K562 (cell line): ENCODE measurements around the gene ELF2. TPM values are rescaled to one million over a fixed set of nuclear protein-coding genes. Genes with fewer than 3 reads are reported as not detected.
A peak's percentile ranks its signal among the peaks of the same experiment; 100 is the strongest.

Source experiments
- ATAC-seq: fragments of 200-7000 bp; cut with Tn5 transposase; 3 replicates; pipeline ENCODE4 v1.9.1; 2020; ENCODE audit warnings: moderate library complexity
- BruUV-seq: library from RNA; stranded (reverse); fragments of 400-500 nt; replicated peaks from 2 replicates; lab custom pipeline; 2021; lab: Mats Ljungman, UMichigan
- CTCF ChIA-PET: fragments of 300-600 bp; formaldehyde crosslinking; extraction: SDS; loops from one replicate; lab custom pipeline; 2021; ENCODE audit warnings: low intra/inter-chr PET ratio; lab: Yijun Ruan, JAX
- POLR2A ChIA-PET: fragments of 300-600, 350-650 bp; sonication (Branson Sonifier 250); formaldehyde crosslinking; extraction: SDS; loops from one replicate; lab custom pipeline; 2021; ENCODE audit warnings: antibody characterized with exemption, inconsistent platforms; lab: Yijun Ruan, JAX
- DNase-seq, 4 experiments: peaks; one replicate each; pipeline versions ENCODE4 v3.0.0 to v3.0.0-alpha.2; 2011 to 2018; ENCODE audit warnings: low spot score in 3 of 4, mixed read lengths in 3 of 4; ENCODE audit errors: extremely low read depth in 1 of 4
- FAIRE-seq: peaks from 2 replicates; lab custom pipeline; 2011; peaks lifted over from hg19 to GRCh38; lab: Jason Lieb, UNC
- H2AFZ ChIP-seq: 2 replicates; pipeline ENCODE4 v1.6.0; 2011; ENCODE audit warnings: low read depth, low read length, control low read depth, inconsistent platforms
- H3K27ac ChIP-seq: fragments of 200-600 bp; 3 replicates; pipeline ENCODE4 v1.8.0; 2011; ENCODE audit warnings: low read depth, mild to moderate bottlenecking, control low read depth, inconsistent platforms, low read length, moderate library complexity, mixed read lengths; ENCODE audit errors: extremely low read depth
- H3K27me3 ChIP-seq, 2 experiments: fragments of 300-600 bp in 1 of 2; 2 replicates in 1 of 2; 3 replicates in 1 of 2; pipeline versions ENCODE4 v1.6.0 to v1.8.0; 2011; ENCODE audit warnings: inconsistent platforms in 2 of 2, low read length in 2 of 2, mild to moderate bottlenecking in 1 of 2, mixed read lengths in 1 of 2, moderate library complexity in 1 of 2; ENCODE audit not compliant: control insufficient read depth in 2 of 2, insufficient read depth in 2 of 2
- H3K36me3 ChIP-seq: fragments of 300-600 bp; 3 replicates; pipeline ENCODE4 v1.8.0; 2011; ENCODE audit warnings: mild to moderate bottlenecking, low read length, inconsistent platforms; ENCODE audit not compliant: control insufficient read depth, insufficient read depth
- H3K4me1 ChIP-seq, 2 experiments: fragments of 200-600 bp in 1 of 2; replicated peaks in 1 of 2; 2 replicates in 1 of 2; 3 replicates in 1 of 2; pipeline versions ENCODE4 v1.5.1 to v1.8.0; 2011; ENCODE audit warnings: inconsistent platforms in 2 of 2, low read length in 2 of 2, mild to moderate bottlenecking in 1 of 2, mixed read lengths in 1 of 2, moderate library complexity in 1 of 2; ENCODE audit not compliant: control insufficient read depth in 2 of 2, insufficient read depth in 2 of 2
- H3K4me2 ChIP-seq: 2 replicates; pipeline ENCODE4 v1.6.1; 2011; ENCODE audit warnings: low read length, control low read depth, inconsistent platforms, mixed read lengths; ENCODE audit not compliant: insufficient read depth
- H3K4me3 ChIP-seq: fragments of 200-600 bp; sonication (generic), shearing (Covaris generic); 2 replicates; pipeline ENCODE4 v1.5.1; 2016; ENCODE audit warnings: control low read depth, inconsistent platforms
- H3K79me2 ChIP-seq: fragments of 200-600 bp; 3 replicates; pipeline ENCODE4 v1.8.0; 2011; ENCODE audit warnings: low read length, inconsistent platforms; ENCODE audit not compliant: control insufficient read depth, insufficient read depth
- H3K9ac ChIP-seq, 2 experiments: 2 replicates each; pipeline versions ENCODE4 v1.6.0 to v1.6.1; 2011; ENCODE audit warnings: low read depth in 2 of 2, low read length in 2 of 2, control low read depth in 1 of 2, inconsistent platforms in 1 of 2, mild to moderate bottlenecking in 1 of 2, mixed read lengths in 1 of 2; ENCODE audit not compliant: insufficient read depth in 1 of 2
- H3K9me1 ChIP-seq: one replicate; pipeline ENCODE4 v1.6.0; 2011; ENCODE audit warnings: inconsistent platforms, mild to moderate bottlenecking, low read length, moderate library complexity; ENCODE audit not compliant: control insufficient read depth, insufficient read depth
- H3K9me3 ChIP-seq: replicated peaks from 2 replicates; pipeline ENCODE4 v1.5.1; 2011; ENCODE audit warnings: low read depth, low read length, inconsistent platforms; ENCODE audit not compliant: control insufficient read depth, insufficient read depth
- H4K20me1 ChIP-seq: replicated peaks from 2 replicates; pipeline ENCODE4 v1.6.1; 2011; ENCODE audit warnings: low read length, inconsistent platforms, mixed read lengths; ENCODE audit not compliant: control insufficient read depth, insufficient read depth
- BRD4 ChIP-seq: fragments of 200-600 bp; sonication (generic); IDR thresholded peaks from 2 replicates; pipeline ENCODE4 v1.6.1; 2017; ENCODE audit warnings: inconsistent platforms
- RBM25 ChIP-seq: fragments of 200-400 bp; formaldehyde crosslinking; IDR thresholded peaks from 2 replicates; pipeline ENCODE4 v1.6.1; 2018; ENCODE audit warnings: low read length, low read depth, moderate library complexity; ENCODE audit not compliant: severe bottlenecking
- TCF7 ChIP-seq: sonication (generic); IDR thresholded peaks from 2 replicates; pipeline ENCODE4 v1.6.1; 2016; ENCODE audit warnings: antibody characterized with exemption, borderline replicate concordance
- ZBTB26 ChIP-seq: fragments of 450-650 bp; formaldehyde crosslinking; IDR thresholded peaks from 2 replicates; pipeline ENCODE4 v1.4.0; 2022; ENCODE audit warnings: missing genetic modification characterization
- ZNF121 ChIP-seq: sonication (generic); formaldehyde crosslinking; conservative IDR thresholded peaks from 2 replicates; pipeline ENCODE4 v1.8.0; 2022; ENCODE audit warnings: missing genetic modification reagents
- WGBS: fragments of 100-300 bp; shearing (Covaris generic); methylation state at CpG from one replicate; pipeline ENCODE4 v1.1.6; 2016; ENCODE audit warnings: low coverage, mixed read lengths; ENCODE audit not compliant: insufficient coverage; ENCODE audit errors: missing lambda C conversion rate; 5-methylcytosine and 5-hydroxymethylcytosine counted together
- in situ Hi-C: fragments of 300-500 bp; cut with MboI; formaldehyde crosslinking; loops from 4 replicates; pipeline ENCODE4 v1.15.0; 2018; ENCODE audit warnings: inconsistent platforms, mixed read lengths
- intact Hi-C: fragments of 100-400 bp; cut with micrococcal nuclease; formaldehyde crosslinking; loops from 2 replicates; pipeline ENCODE4 v1.14.2; 2022
- polyA plus RNA-seq, 8 experiments: library from polyadenylated mRNA; depleted of rRNA in 4 of 8; stranded (reverse) in 5 of 8; unstranded in 3 of 8; fragments of >200 nt; fragmentation: Nextera tagmentation in 2 of 8; fragmentation: Illumina TruSeq in 1 of 8; extraction: Ambion mirVana in 2 of 8; extraction: Trizol in 1 of 8; gene quantifications; 2 replicates each; pipeline versions ENCODE4 v1.2.1 to v1.2.3, GENCODE V29; 2011 to 2014; ENCODE audit warnings: inconsistent platforms in 1 of 8, missing spikeins in 1 of 8
- total RNA-seq, 7 experiments: library from RNA; depleted of rRNA in 6 of 7; stranded (reverse); fragments of >200 nt in 6 of 7; fragmentation: Illumina TruSeq in 2 of 7; extraction: Trizol in 2 of 7; gene quantifications; 2 replicates each; pipeline versions ENCODE4 v1.2.1 to v1.2.3, GENCODE V29; 2011 to 2021; ENCODE audit warnings: low replicate concordance in 1 of 7

The ELF2 gene
- total and polyA plus RNA-seq, 9 of the 15 experiments (the other 6 are each of a cell fraction or from before 2014, with no cell fraction given), result 9.4 to 58.7 (median 41.6) TPM

- POLR2A ChIA-PET, result interaction anchor here (0.6 to 1.9 kb wide), 5 partner anchors 21 to 222 kb away, joined by 3 to 4 read pairs (median 3); partner anchors contain the start of gene NAA15
- H3K9ac ChIP-seq, result no peak overlapping the region
- no peak overlapping the region for H3K4me2 ChIP-seq
- H3K79me2 ChIP-seq, result peaks cover 98% of the 10 kb centered on the region
- WGBS, result 82% methylated on average over 4 of the region's 4 CpGs
- H4K20me1 ChIP-seq, result 0 out of 2 replicates have a peak, but pooled peaks cover 4% of the 10 kb centered on the region
- CTCF ChIA-PET, result no interaction called here
- H3K9me3 ChIP-seq, result no peaks in the 10 kb centered on the region
- ATAC-seq (no peak), FAIRE-seq (no peak), DNase-seq (no peak)
- intact Hi-C loops (no loop called here), in situ Hi-C loops (no loop called here)
- no TSS peak for BruUV-seq
- peaks cover 21% of the 10 kb centered on the region; the same call in 2 of the 3 replicates for H3K36me3 ChIP-seq
- no peak overlapping the region for H2AFZ ChIP-seq
- H3K27ac ChIP-seq, result no peak overlapping the region
- no peaks in the 10 kb centered on the region for H3K27me3 ChIP-seq
- peaks cover 0 to 5% of the 10 kb centered on the region in 2 experiments; a peak in 1 of 5 replicates for H3K4me1 ChIP-seq
- TF ChIP-seq TCF7 (no peak), ZBTB26 (no peak), BRD4 (no peak), ZNF121 (peak; percentile 89), RBM25 (peak; percentile 31)
- no peaks in the 10 kb centered on the region for H3K9me1 ChIP-seq
- H3K4me3 ChIP-seq, result no peak overlapping the region
Observed at GRCh38 chr4:139078926-139079325, 98.1 kb downstream of the ELF2 start.
